OCI-LY1 (cell line): ENCODE results near the gene MAPK9.

Experiments
- H2AFZ ChIP-seq: fragments of 200-600 bp; sonication (generic), shearing (Covaris generic); 2 replicates; pipeline ENCODE4 v1.6.0; 2014; ENCODE audit warnings: antibody characterized with exemption, mild to moderate bottlenecking, low read length
- H3F3A ChIP-seq: fragments of 200-600 bp; sonication (generic), shearing (Covaris generic); 2 replicates; pipeline ENCODE4 v1.6.0; 2014; ENCODE audit warnings: mild to moderate bottlenecking, antibody characterized with exemption, low read length, moderate library complexity; ENCODE audit not compliant: insufficient read depth
- H3K27ac ChIP-seq: fragments of 200-600 bp; sonication (generic); 2 replicates; pipeline ENCODE4 v1.5.1; 2014; ENCODE audit warnings: low read length, mixed run types, mild to moderate bottlenecking, low read depth; ENCODE audit not compliant: poor library complexity, severe bottlenecking
- H3K27me3 ChIP-seq: fragments of 200-600 bp; sonication (generic); 2 replicates; pipeline ENCODE4 v1.6.0; 2014; ENCODE audit warnings: antibody characterized with exemption, mild to moderate bottlenecking, low read length, moderate library complexity; ENCODE audit not compliant: insufficient read depth
- H3K36me3 ChIP-seq: fragments of 200-600 bp; sonication (generic); 2 replicates; pipeline ENCODE4 v1.6.1; 2014; ENCODE audit warnings: mild to moderate bottlenecking, antibody characterized with exemption, low read length, moderate library complexity, mixed read lengths; ENCODE audit not compliant: insufficient read depth
- H3K4me1 ChIP-seq: fragments of 200-600 bp; sonication (generic); 2 replicates; pipeline ENCODE4 v1.5.1; 2014; ENCODE audit warnings: mild to moderate bottlenecking, low read length, moderate library complexity; ENCODE audit not compliant: insufficient read depth, severe bottlenecking
- H3K4me2 ChIP-seq: fragments of 200-600 bp; sonication (generic), shearing (Covaris generic); 2 replicates; pipeline ENCODE4 v1.6.1; 2014; ENCODE audit warnings: low read length
- H3K4me3 ChIP-seq: fragments of 200-600 bp; sonication (generic); 2 replicates; pipeline ENCODE4 v1.5.1; 2014; ENCODE audit warnings: low read length, low read depth, mild to moderate bottlenecking, mixed read lengths; ENCODE audit not compliant: poor library complexity, severe bottlenecking
- H3K79me2 ChIP-seq: fragments of 200-600 bp; shearing (Covaris generic); 2 replicates; pipeline ENCODE4 v1.6.1; 2016; ENCODE audit warnings: mixed run types, low read length, mixed read lengths; ENCODE audit not compliant: insufficient read depth
- H3K9ac ChIP-seq: fragments of 200-600 bp; sonication (generic), shearing (Covaris generic); 2 replicates; pipeline ENCODE4 v1.6.1; 2014; ENCODE audit warnings: mild to moderate bottlenecking, low read length, mixed read lengths
- H3K9me2 ChIP-seq: fragments of 200-600 bp; sonication (generic), shearing (Covaris generic); 2 replicates; pipeline ENCODE4 v1.6.1; 2014; ENCODE audit warnings: low read depth, mild to moderate bottlenecking, low read length, mixed read lengths
- H3K9me3 ChIP-seq: fragments of 200-600 bp; shearing (Covaris generic); 2 replicates; pipeline ENCODE4 v1.6.1; 2014; ENCODE audit warnings: low read length, mixed read lengths
- H4K20me1 ChIP-seq: fragments of 200-600 bp; sonication (generic), shearing (Covaris generic); 2 replicates; pipeline ENCODE4 v1.6.0; 2016; ENCODE audit warnings: mild to moderate bottlenecking, low read length; ENCODE audit not compliant: insufficient read depth
- EZH2 ChIP-seq: fragments of 200-600 bp; sonication (generic), shearing (Covaris generic); IDR thresholded peaks from 2 replicates; pipeline ENCODE4 v1.8.0; 2017; ENCODE audit warnings: borderline replicate concordance, mixed run types, mild to moderate bottlenecking, antibody characterized with exemption, low read length, moderate library complexity, mixed read lengths
- TF ChIP-seq, protein P1 (sequence below): fragments of 200-600 bp; sonication (generic), shearing (Covaris generic); IDR thresholded peaks from 2 replicates; pipeline ENCODE4 v1.5.1; 2017; ENCODE audit warnings: mild to moderate bottlenecking, antibody characterized with exemption, low read length, moderate library complexity, mixed read lengths

Gene MAPK9

DNA sequence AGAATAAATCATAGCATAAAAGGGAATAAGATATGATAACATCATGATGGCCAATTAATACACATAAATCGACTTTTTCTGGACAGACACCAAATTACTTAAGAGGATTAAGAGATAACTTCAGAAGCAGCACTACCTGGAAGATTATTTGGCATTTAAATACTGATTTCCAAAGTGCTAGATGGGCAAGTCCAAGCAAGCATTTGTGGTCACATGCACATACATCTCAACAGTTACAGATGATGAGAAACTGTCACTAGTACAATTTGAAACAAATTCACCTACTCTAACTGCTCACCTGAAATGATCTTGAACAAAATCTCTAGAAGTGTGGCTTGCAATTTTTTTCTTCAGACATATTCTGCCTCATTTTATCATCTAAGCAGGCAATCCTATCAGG lies 56.0 kb downstream of the MAPK9 start:
- Histone ChIP-seq H3F3A (no peaks in the 10 kb centered on the region), H4K20me1 (no peaks in the 10 kb centered on the region), H3K27me3 (no peaks in the 10 kb centered on the region), H3K9ac (no peak overlapping the region), H3K9me2 (no peaks in the 10 kb centered on the region), H3K36me3 (peaks cover 76% of the 10 kb centered on the region), H3K4me2 (no peak overlapping the region), H3K9me3 (no peaks in the 10 kb centered on the region), H3K4me1 (no peaks in the 10 kb centered on the region), H2AFZ (no peak overlapping the region), H3K79me2 (no peaks in the 10 kb centered on the region), H3K27ac (no peak overlapping the region), H3K4me3 (no peak overlapping the region)
- TF ChIP-seq, protein P1, sequence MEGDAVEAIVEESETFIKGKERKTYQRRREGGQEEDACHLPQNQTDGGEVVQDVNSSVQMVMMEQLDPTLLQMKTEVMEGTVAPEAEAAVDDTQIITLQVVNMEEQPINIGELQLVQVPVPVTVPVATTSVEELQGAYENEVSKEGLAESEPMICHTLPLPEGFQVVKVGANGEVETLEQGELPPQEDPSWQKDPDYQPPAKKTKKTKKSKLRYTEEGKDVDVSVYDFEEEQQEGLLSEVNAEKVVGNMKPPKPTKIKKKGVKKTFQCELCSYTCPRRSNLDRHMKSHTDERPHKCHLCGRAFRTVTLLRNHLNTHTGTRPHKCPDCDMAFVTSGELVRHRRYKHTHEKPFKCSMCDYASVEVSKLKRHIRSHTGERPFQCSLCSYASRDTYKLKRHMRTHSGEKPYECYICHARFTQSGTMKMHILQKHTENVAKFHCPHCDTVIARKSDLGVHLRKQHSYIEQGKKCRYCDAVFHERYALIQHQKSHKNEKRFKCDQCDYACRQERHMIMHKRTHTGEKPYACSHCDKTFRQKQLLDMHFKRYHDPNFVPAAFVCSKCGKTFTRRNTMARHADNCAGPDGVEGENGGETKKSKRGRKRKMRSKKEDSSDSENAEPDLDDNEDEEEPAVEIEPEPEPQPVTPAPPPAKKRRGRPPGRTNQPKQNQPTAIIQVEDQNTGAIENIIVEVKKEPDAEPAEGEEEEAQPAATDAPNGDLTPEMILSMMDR = no peak
- no peak for TF ChIP-seq EZH2

DNA sequence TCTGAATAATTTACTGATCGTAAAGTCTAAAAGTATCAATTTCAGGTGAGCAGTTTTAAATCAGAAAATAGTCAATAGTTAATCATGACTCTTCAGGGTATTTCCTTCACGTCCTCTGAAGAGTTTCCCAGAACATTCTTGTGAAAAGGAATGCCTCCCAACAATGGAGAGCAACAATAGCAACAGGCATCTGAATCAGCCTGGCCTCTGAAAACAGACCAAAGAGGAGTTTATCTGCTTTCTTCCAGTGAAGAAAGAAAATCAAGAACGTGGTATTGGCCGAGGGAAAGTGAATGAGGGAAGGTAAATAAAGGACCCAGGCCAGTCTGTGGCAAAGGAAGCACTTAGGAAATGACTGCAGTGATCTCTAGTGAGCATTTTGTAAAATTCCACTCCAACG lies 56.8 kb downstream of the MAPK9 start:
- H3K9me2 ChIP-seq = no peaks in the 10 kb centered on the region
- H3K4me3 ChIP-seq = no peak overlapping the region
- H3K9me3 ChIP-seq = no peaks in the 10 kb centered on the region
- H3K9ac ChIP-seq = no peak overlapping the region
- H3K27ac ChIP-seq = no peak overlapping the region
- no peaks in the 10 kb centered on the region for H3F3A ChIP-seq
- no peak for TF ChIP-seq EZH2
- TF ChIP-seq, protein P1 = no peak
- no peaks in the 10 kb centered on the region for H3K4me1 ChIP-seq
- no peak overlapping the region for H3K4me2 ChIP-seq
- no peak overlapping the region for H2AFZ ChIP-seq
- H3K36me3 ChIP-seq = peaks cover 68% of the 10 kb centered on the region
- no peaks in the 10 kb centered on the region for H3K79me2 ChIP-seq
- H4K20me1 ChIP-seq = no peaks in the 10 kb centered on the region
- H3K27me3 ChIP-seq = no peaks in the 10 kb centered on the region

DNA sequence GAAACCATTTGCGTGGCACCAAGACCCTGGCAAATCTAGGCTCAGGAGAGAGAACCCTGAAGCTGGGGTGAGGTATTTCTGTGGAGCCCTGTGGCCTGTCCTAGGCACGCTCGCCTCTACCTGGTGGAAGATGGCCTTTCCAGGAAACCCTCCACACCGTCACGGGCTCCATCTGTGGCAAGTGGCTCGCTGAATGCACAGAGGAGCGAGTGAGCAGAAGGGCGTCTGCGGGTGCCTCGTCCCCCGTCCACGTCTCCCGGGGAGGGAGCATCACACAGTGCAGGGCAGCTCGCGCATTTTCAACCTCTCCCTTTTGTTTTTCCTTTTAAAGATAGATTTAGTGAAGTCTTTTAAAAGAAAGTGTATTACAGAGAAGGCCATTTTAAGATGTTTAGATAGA lies 57.6 kb downstream of the MAPK9 start:
- H3K27me3 ChIP-seq = no peaks in the 10 kb centered on the region
- TF ChIP-seq, protein P1 = no peak
- no peak for TF ChIP-seq EZH2
- H3K79me2 ChIP-seq = no peaks in the 10 kb centered on the region
- H3K4me2 ChIP-seq = no peak overlapping the region
- H3K9me3 ChIP-seq = no peaks in the 10 kb centered on the region
- no peaks in the 10 kb centered on the region for H3K4me1 ChIP-seq
- peaks cover 60% of the 10 kb centered on the region for H3K36me3 ChIP-seq
- no peak overlapping the region for H3K9ac ChIP-seq
- no peaks in the 10 kb centered on the region for H3F3A ChIP-seq
- no peak overlapping the region for H3K4me3 ChIP-seq
- H4K20me1 ChIP-seq = no peaks in the 10 kb centered on the region
- H3K9me2 ChIP-seq = no peaks in the 10 kb centered on the region
- H2AFZ ChIP-seq = no peak overlapping the region
- no peak overlapping the region for H3K27ac ChIP-seq
